AG04450 (cell line): ENCODE results near the gene IFTAP. TPM values are rescaled to one million over a fixed set of nuclear protein-coding genes. Genes with fewer than 3 reads are reported as not detected.
"Not testable (repeated sequence)": the region's sequence is repeated elsewhere in the genome, so short reads cannot be mapped to it uniquely, and the experiment has no call there.

Experiments
- CTCF ChIA-PET: fragments of 300-600, 350-600 bp; formaldehyde crosslinking; extraction: SDS; loops from one replicate; lab custom pipeline; 2022; ENCODE audit warnings: antibody characterized with exemption, inconsistent platforms; lab: Charles Lee
- POLR2A ChIA-PET: fragments of 350-600 bp; formaldehyde crosslinking; extraction: SDS; loops from one replicate; lab custom pipeline; 2021; ENCODE audit warnings: antibody characterized with exemption, inconsistent platforms; lab: Yijun Ruan, JAX
- DNase-seq: peaks from one replicate; pipeline ENCODE4 v3.0.0-alpha.2; 2011; ENCODE audit warnings: low read depth, low spot score
- H3K27ac ChIP-seq: one replicate; pipeline ENCODE4 v1.5.1; 2012; ENCODE audit warnings: low read depth, low read length, control low read depth
- H3K27me3 ChIP-seq: one replicate; pipeline ENCODE4 v1.6.0; 2012; ENCODE audit warnings: low read length; ENCODE audit not compliant: control insufficient read depth, insufficient read depth
- H3K4me3 ChIP-seq: 2 replicates; pipeline ENCODE4 v1.5.1; 2011; ENCODE audit warnings: mild to moderate bottlenecking, low read depth, low read length, control low read depth
- H3K9me3 ChIP-seq: 2 replicates; pipeline ENCODE4 v1.5.1; 2012; ENCODE audit warnings: low read length; ENCODE audit not compliant: control insufficient read depth, insufficient read depth
- CTCF ChIP-seq: IDR thresholded peaks from 2 replicates; pipeline ENCODE4 v1.5.1; 2011; ENCODE audit warnings: low read depth, low read length, control low read depth, inconsistent platforms
- polyA plus RNA-seq: library from polyadenylated mRNA; depleted of rRNA; stranded (reverse); fragments of >200 nt; gene quantifications from 2 replicates; pipeline ENCODE4 v1.2.3, GENCODE V29; 2011

Gene IFTAP
- polyA plus RNA-seq, 1 experiment = 56.2 TPM

- TF ChIP-seq CTCF = no peak
- DNase-seq = no peak
- no peak overlapping the region for H3K27ac ChIP-seq
- ChIA-PET POLR2A (no interaction called here), CTCF (interaction anchor here (1.1 kb wide), 1 partner anchor 89 kb away, joined by 4 read pairs; no protein-coding TSS in a partner anchor)
- no peaks in the 10 kb centered on the region for H3K9me3 ChIP-seq
- H3K27me3 ChIP-seq = no peaks in the 10 kb centered on the region
- no peak overlapping the region for H3K4me3 ChIP-seq
Measured at GRCh38 chr11:36657610-36658267, 63.4 kb downstream of the IFTAP start.

GRCh38 chr11:36661359-36661758 is 67.1 kb downstream of the IFTAP start:
- H3K9me3 ChIP-seq, H3K27ac ChIP-seq, H3K27me3 ChIP-seq, POLR2A ChIA-PET, DNase-seq, H3K4me3 ChIP-seq: not testable (repeated sequence)
- CTCF ChIA-PET = interaction anchor here (1.5 to 2.6 kb wide), 4 partner anchors 10 to 97 kb away, joined by 5 to 16 read pairs (median 10); no protein-coding TSS in a partner anchor

GRCh38 chr11:36672815-36673450 is 78.6 kb downstream of the IFTAP start:
- peak; percentile 66 for TF ChIP-seq CTCF
- ChIA-PET CTCF (interaction anchor here (0.7 to 10.0 kb wide), 5 partner anchors 12 to 112 kb away, joined by 3 to 151 read pairs (median 14); no protein-coding TSS in a partner anchor), POLR2A (no interaction called here)
- Histone ChIP-seq H3K4me3 (no peak overlapping the region), H3K27me3 (no peaks in the 10 kb centered on the region), H3K9me3 (no peaks in the 10 kb centered on the region), H3K27ac (no peak overlapping the region)
- peak; percentile 3 for DNase-seq

GRCh38 chr11:36679547-36679946 is 85.2 kb downstream of the IFTAP start:
- H3K4me3 ChIP-seq, POLR2A ChIA-PET, H3K9me3 ChIP-seq, CTCF ChIA-PET, H3K27ac ChIP-seq, H3K27me3 ChIP-seq, DNase-seq: not testable (repeated sequence)

GRCh38 chr11:36683818-36684217 is 89.5 kb downstream of the IFTAP start:
- DNase-seq = no peak
- no peak overlapping the region for H3K27ac ChIP-seq
- H3K9me3 ChIP-seq = no peaks in the 10 kb centered on the region
- peaks cover 3% of the 10 kb centered on the region for H3K27me3 ChIP-seq
- POLR2A ChIA-PET = no interaction called here
- TF ChIP-seq CTCF = no peak
- no peak overlapping the region for H3K4me3 ChIP-seq
- CTCF ChIA-PET = no interaction called here
